ENCODE results near the gene BAG5. TPM values are rescaled to one million over a fixed set of nuclear protein-coding genes. Genes with fewer than 3 reads are reported as not detected.

BAG5 gene
- total RNA-seq, 1 experiment from 2014 or later: 27.0 TPM

DNA sequence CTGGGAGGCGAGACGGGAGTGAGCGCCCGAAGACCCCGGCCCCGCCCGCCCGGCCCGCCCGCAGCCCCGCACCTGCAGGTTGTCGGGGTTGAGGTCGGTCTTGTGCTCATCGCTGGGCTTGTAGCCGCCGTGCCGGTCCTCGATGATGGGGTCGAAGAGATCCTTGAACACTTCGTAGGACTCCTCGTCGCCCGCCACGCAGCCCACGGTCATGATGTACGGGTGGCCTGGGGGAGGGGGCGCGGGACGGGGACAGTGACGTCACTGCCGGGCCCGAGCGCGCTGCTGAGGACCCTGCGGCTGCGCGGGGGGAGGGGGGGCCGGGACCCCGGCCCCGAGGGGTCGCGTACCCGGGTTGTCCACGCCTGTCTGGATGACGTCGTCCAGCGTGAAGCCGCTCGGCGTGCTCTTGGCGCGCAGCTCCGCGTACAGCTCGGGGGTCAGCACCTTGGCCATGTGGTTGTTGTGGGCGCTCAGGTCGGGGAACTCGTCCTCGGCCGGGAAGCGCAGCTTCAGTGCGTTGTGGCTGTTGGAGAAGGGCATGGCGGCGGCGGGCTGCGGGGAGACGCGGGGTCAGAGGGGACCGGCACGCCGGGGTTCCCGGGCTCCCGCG, 40.4 kb downstream of the BAG5 start:
- peaks cover 16% of the 10 kb centered on the region; the same call in 1 of the 2 replicates for H3K79me2 ChIP-seq (ENCODE audit: insufficient read depth, low read length)
- no peak for TF ChIP-seq SIN3A (IDR thresholded peaks at IDR 0.05; ENCODE audit: low read depth)
- TF ChIP-seq, protein P1, sequence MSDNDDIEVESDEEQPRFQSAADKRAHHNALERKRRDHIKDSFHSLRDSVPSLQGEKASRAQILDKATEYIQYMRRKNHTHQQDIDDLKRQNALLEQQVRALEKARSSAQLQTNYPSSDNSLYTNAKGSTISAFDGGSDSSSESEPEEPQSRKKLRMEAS (IDR thresholded peaks at IDR 0.05): no peak
- no peak for TF ChIP-seq EGR1 (IDR thresholded peaks at IDR 0.05; ENCODE audit: low read depth)
- no peak for TF ChIP-seq FOSL1 (IDR thresholded peaks at IDR 0.05; ENCODE audit: low read depth)
- TF ChIP-seq, protein P2, sequence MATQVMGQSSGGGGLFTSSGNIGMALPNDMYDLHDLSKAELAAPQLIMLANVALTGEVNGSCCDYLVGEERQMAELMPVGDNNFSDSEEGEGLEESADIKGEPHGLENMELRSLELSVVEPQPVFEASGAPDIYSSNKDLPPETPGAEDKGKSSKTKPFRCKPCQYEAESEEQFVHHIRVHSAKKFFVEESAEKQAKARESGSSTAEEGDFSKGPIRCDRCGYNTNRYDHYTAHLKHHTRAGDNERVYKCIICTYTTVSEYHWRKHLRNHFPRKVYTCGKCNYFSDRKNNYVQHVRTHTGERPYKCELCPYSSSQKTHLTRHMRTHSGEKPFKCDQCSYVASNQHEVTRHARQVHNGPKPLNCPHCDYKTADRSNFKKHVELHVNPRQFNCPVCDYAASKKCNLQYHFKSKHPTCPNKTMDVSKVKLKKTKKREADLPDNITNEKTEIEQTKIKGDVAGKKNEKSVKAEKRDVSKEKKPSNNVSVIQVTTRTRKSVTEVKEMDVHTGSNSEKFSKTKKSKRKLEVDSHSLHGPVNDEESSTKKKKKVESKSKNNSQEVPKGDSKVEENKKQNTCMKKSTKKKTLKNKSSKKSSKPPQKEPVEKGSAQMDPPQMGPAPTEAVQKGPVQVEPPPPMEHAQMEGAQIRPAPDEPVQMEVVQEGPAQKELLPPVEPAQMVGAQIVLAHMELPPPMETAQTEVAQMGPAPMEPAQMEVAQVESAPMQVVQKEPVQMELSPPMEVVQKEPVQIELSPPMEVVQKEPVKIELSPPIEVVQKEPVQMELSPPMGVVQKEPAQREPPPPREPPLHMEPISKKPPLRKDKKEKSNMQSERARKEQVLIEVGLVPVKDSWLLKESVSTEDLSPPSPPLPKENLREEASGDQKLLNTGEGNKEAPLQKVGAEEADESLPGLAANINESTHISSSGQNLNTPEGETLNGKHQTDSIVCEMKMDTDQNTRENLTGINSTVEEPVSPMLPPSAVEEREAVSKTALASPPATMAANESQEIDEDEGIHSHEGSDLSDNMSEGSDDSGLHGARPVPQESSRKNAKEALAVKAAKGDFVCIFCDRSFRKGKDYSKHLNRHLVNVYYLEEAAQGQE (IDR thresholded peaks at IDR 0.05; ENCODE audit: low read depth): no peak
- no peak for TF ChIP-seq ZBTB33 (IDR thresholded peaks at IDR 0.05; ENCODE audit: extremely low read depth, insufficient replicate concordance, low read length)
- no peak for TF ChIP-seq EZH2 (IDR thresholded peaks at IDR 0.05)
- H2AFZ ChIP-seq (ENCODE audit: low read depth, low read length, poor library complexity, severe bottlenecking): no peak overlapping the region
- H3K4me2 ChIP-seq (ENCODE audit: low read length): peak overlapping the region; percentile 95
- DNase-seq (ENCODE audit: low read depth, low spot score) (no peak), ATAC-seq (peak; percentile 15)
- H3K4me3 ChIP-seq (replicated peaks in 1 of 2; ENCODE audit: low read depth in 1 of 2, low read length in 2 of 2): peak overlapping the region; percentile 78 to 83
- peak overlapping the region; percentile 73 for H3K27ac ChIP-seq (ENCODE audit: low read depth, low read length)
- intact Hi-C loops (cut with micrococcal nuclease): no loop called here
- no peaks in the 10 kb centered on the region for H3K27me3 ChIP-seq (ENCODE audit: insufficient read depth, low read length)
- ChIA-PET POLR2A (interaction anchor here (1.4 to 3.2 kb wide), 3 partner anchors 11 to 24 kb away, joined by 3 to 12 read pairs (median 9); no protein-coding TSS in a partner anchor), CTCF (interaction anchor here (2.3 to 2.4 kb wide), 2 partner anchors 22 to 25 kb away, joined by 8 to 20 read pairs; no protein-coding TSS in a partner anchor), RAD21 (ENCODE audit: low non-redundant PET in 1 of 2, low total read pairs in 2 of 2, uncharacterized antibody in 2 of 2, unreplicated experiment in 2 of 2) (interaction anchor here in 1 of 2 experiments (0.7 kb wide), 1 partner anchor 39 kb away, joined by 3 read pairs; no protein-coding TSS in a partner anchor)
- no TSS peak for BruUV-seq (replicated peaks)
- H3K9me2 ChIP-seq (ENCODE audit: insufficient read depth): no peaks in the 10 kb centered on the region
- peak overlapping the region; percentile 83 for H3K9ac ChIP-seq (ENCODE audit: low read length)
- H4K20me1 ChIP-seq (ENCODE audit: insufficient read depth): no peaks in the 10 kb centered on the region; the same call in 1 of the 2 replicates
- no peaks in the 10 kb centered on the region for H3K9me3 ChIP-seq (ENCODE audit: control insufficient read depth in 1 of 2, insufficient read depth in 1 of 2, low read depth in 1 of 2, low read length in 2 of 2)
- peaks cover 13 to 45% of the 10 kb centered on the region in 2 experiments; a peak in 3 of 4 replicates for H3K4me1 ChIP-seq (ENCODE audit: control insufficient read depth in 1 of 2, insufficient read depth in 2 of 2, low read length in 2 of 2)
- peaks cover 0 to 12% of the 10 kb centered on the region in 2 experiments; a peak in 2 of 4 replicates for H3K36me3 ChIP-seq (ENCODE audit: control insufficient read depth in 1 of 2, insufficient read depth in 2 of 2, low read length in 2 of 2)
